Activated CD8-positive, alpha-beta T cell treated with anti-CD3 and anti-CD28 coated beads for 36 hours (primary cell): ENCODE results near the gene FETUB. TPM values are rescaled to one million over a fixed set of nuclear protein-coding genes. Genes with fewer than 3 reads are reported as not detected.

ENCODE experiments used
- ATAC-seq: fragments of 200-7000 bp; cut with Tn5 transposase; one replicate; pipeline ENCODE4 v1.10.0; 2021; ENCODE audit warnings: mild to moderate bottlenecking, moderate library complexity
- CTCF ChIA-PET: fragments of 350-600 bp; sonication (Branson Sonifier 250); formaldehyde crosslinking; loops from one replicate; lab custom pipeline; 2021; ENCODE audit warnings: antibody characterized with exemption; lab: Charles Lee
- POLR2A ChIA-PET: fragments of 350-600 bp; sonication (Branson Sonifier 250); formaldehyde crosslinking; loops from one replicate; lab custom pipeline; 2021; ENCODE audit warnings: antibody characterized with exemption; lab: Charles Lee
- DNase-seq: peaks from one replicate; pipeline ENCODE4 v3.0.0-alpha.2; 2020
- H3K27ac Mint-ChIP-seq: one replicate; pipeline ENCODE4 v1.8.0; 2021; ENCODE audit warnings: mild to moderate bottlenecking, mixed read lengths
- H3K27me3 Mint-ChIP-seq: one replicate; pipeline ENCODE4 v1.8.0; 2021; ENCODE audit warnings: mixed read lengths
- H3K36me3 Mint-ChIP-seq: one replicate; pipeline ENCODE4 v1.8.0; 2021; ENCODE audit warnings: low read depth, mixed read lengths
- H3K4me1 Mint-ChIP-seq: one replicate; pipeline ENCODE4 v1.8.0; 2021; ENCODE audit warnings: low read depth, mixed read lengths
- H3K4me3 Mint-ChIP-seq: one replicate; pipeline ENCODE4 v1.8.0; 2021; ENCODE audit warnings: mild to moderate bottlenecking, moderate library complexity, mixed read lengths
- H3K9me3 Mint-ChIP-seq: one replicate; pipeline ENCODE4 v1.8.0; 2021; ENCODE audit warnings: mixed read lengths
- intact Hi-C: fragments of 100-400 bp; cut with micrococcal nuclease; formaldehyde crosslinking; loops from one replicate; pipeline ENCODE4 v1.10.0; 2022
- total RNA-seq, 2 experiments: library from RNA; stranded (reverse); gene quantifications; one replicate each; pipeline ENCODE4 v1.2.3, GENCODE V29; 2021
- TF ChIP-seq, protein P1 (sequence below): fragments of 200-600 bp; IDR thresholded peaks from one replicate; pipeline ENCODE4 v1.8.0; 2022; ENCODE audit warnings: antibody characterized with exemption, mild to moderate bottlenecking

FETUB gene
- total RNA-seq, 2 experiments from 2014 or later, result not detected

DNA sequence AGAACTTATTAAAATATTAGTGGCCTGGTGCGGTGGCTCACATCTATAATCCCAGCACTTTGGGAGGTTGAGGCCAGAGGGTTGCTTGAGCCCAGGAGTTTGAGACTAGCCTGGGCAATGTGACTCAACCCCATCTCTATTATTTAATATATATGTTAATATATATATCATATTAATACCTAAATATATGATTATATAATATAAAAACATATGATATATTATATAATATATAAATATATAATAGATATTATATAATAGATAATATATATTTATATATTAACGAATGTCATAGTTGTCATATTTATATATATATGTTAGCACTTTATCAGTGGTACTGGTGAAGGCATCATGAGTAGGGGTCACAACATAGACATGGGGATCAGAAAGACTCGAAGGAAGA, 30.9 kb downstream of the FETUB start:
- POLR2A ChIA-PET, result interaction anchor here (0.6 kb wide), 1 partner anchor 444 kb away, joined by 3 read pairs; no protein-coding TSS in a partner anchor
- TF ChIP-seq, protein P1, sequence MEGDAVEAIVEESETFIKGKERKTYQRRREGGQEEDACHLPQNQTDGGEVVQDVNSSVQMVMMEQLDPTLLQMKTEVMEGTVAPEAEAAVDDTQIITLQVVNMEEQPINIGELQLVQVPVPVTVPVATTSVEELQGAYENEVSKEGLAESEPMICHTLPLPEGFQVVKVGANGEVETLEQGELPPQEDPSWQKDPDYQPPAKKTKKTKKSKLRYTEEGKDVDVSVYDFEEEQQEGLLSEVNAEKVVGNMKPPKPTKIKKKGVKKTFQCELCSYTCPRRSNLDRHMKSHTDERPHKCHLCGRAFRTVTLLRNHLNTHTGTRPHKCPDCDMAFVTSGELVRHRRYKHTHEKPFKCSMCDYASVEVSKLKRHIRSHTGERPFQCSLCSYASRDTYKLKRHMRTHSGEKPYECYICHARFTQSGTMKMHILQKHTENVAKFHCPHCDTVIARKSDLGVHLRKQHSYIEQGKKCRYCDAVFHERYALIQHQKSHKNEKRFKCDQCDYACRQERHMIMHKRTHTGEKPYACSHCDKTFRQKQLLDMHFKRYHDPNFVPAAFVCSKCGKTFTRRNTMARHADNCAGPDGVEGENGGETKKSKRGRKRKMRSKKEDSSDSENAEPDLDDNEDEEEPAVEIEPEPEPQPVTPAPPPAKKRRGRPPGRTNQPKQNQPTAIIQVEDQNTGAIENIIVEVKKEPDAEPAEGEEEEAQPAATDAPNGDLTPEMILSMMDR, result no peak
- intact Hi-C loops, result no loop called here
- Mint-ChIP-seq H3K27ac (no peak overlapping the region), H3K27me3 (peaks cover 21% of the 10 kb centered on the region), H3K36me3 (no peaks in the 10 kb centered on the region), H3K9me3 (no peaks in the 10 kb centered on the region), H3K4me3 (no peak overlapping the region), H3K4me1 (peaks cover 13% of the 10 kb centered on the region)
- DNase-seq, result no peak
- no peak for ATAC-seq
- CTCF ChIA-PET, result no interaction called here

DNA sequence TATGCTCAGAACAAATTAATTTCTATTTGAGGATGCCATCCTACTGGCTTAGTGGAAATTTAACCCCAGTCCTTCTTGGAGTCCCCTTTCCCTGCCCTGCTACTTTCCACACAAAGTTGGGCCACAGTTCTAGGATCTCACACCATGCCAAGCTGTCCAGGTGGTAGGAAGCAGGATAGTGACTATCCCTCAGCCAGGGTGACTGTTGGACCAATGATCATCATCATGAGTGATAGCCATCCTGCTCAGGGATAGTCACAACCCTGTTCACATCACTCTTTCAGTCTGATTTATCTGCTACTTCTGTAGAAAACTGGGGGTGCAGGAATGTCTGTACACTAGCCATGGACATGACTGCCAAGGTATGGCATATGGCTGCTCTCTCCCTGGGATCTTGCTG, 38.4 kb downstream of the FETUB start:
- POLR2A ChIA-PET, result interaction anchor here (1.1 kb wide), 1 partner anchor 105 kb away, joined by 3 read pairs; no protein-coding TSS in a partner anchor
- H3K36me3 Mint-ChIP-seq, result no peaks in the 10 kb centered on the region
- intact Hi-C loops, result no loop called here
- CTCF ChIA-PET, result no interaction called here
- TF ChIP-seq, protein P1, result no peak
- H3K4me1 Mint-ChIP-seq, result no peaks in the 10 kb centered on the region
- H3K4me3 Mint-ChIP-seq, result no peak overlapping the region
- no peaks in the 10 kb centered on the region for H3K9me3 Mint-ChIP-seq
- ATAC-seq, result no peak
- peaks cover 36% of the 10 kb centered on the region for H3K27me3 Mint-ChIP-seq
- H3K27ac Mint-ChIP-seq, result no peak overlapping the region
- no peak for DNase-seq

GRCh38 chr3:186679151-186679550, 39.0 kb downstream of the FETUB start:
- DNase-seq, result no peak
- H3K9me3 Mint-ChIP-seq, result no peaks in the 10 kb centered on the region
- no peak for ATAC-seq
- ChIA-PET CTCF (no interaction called here), POLR2A (interaction anchor here (1.1 kb wide), 1 partner anchor 105 kb away, joined by 3 read pairs; no protein-coding TSS in a partner anchor)
- intact Hi-C loops, result no loop called here
- TF ChIP-seq, protein P1, result no peak
- no peak overlapping the region for H3K27ac Mint-ChIP-seq
- peaks cover 33% of the 10 kb centered on the region for H3K27me3 Mint-ChIP-seq
- H3K36me3 Mint-ChIP-seq, result no peaks in the 10 kb centered on the region
- H3K4me1 Mint-ChIP-seq, result no peaks in the 10 kb centered on the region
- no peak overlapping the region for H3K4me3 Mint-ChIP-seq

- ATAC-seq, result no peak
- Mint-ChIP-seq H3K9me3 (peaks cover 11% of the 10 kb centered on the region), H3K4me1 (no peaks in the 10 kb centered on the region), H3K4me3 (no peak overlapping the region), H3K27me3 (peaks cover 40% of the 10 kb centered on the region), H3K36me3 (peaks cover 2% of the 10 kb centered on the region), H3K27ac (no peak overlapping the region)
- POLR2A ChIA-PET, result no interaction called here
- CTCF ChIA-PET, result no interaction called here
- TF ChIP-seq, protein P1, result no peak
- no peak for DNase-seq
- intact Hi-C loops, result no loop called here
Observed at GRCh38 chr3:186680869-186681268, 40.7 kb downstream of the FETUB start.

DNA sequence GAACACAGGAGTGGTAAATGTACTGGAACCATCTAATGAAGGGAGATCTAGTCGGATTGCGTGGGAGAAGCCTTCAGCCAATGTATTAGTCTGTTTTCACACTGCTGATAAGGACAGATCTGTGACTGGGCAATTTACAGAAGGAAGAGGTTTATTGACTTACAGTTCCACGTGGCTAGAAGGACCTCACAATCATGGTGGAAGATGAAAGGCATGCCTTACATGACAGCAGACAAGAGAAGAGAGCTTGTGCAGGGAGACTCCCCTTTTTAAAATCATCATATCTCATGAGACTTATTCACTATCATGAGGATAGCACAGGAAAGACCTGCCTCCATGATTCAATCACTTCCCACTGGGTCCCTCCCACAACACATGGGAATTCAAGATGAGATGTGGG, 42.6 kb downstream of the FETUB start:
- intact Hi-C loops, result no loop called here
- Mint-ChIP-seq H3K9me3 (peaks cover 11% of the 10 kb centered on the region), H3K27ac (no peak overlapping the region), H3K36me3 (peaks cover 3% of the 10 kb centered on the region), H3K4me1 (no peaks in the 10 kb centered on the region), H3K27me3 (peaks cover 38% of the 10 kb centered on the region), H3K4me3 (no peak overlapping the region)
- DNase-seq (no peak), ATAC-seq (no peak)
- TF ChIP-seq, protein P1, result no peak
- ChIA-PET POLR2A (interaction anchor here (1.2 kb wide), 1 partner anchor 13 kb away, joined by 3 read pairs; no protein-coding TSS in a partner anchor), CTCF (no interaction called here)
